OCI-LY3 (cell line): ENCODE results near the gene CDH23.

ENCODE experiments used
- CTCF ChIP-seq: fragments of 200-600, 300-600 bp; sonication (generic); IDR thresholded peaks from 2 replicates; pipeline ENCODE4 v1.5.1; 2014; ENCODE audit warnings: antibody characterized with exemption, low read length, low read depth
- EZH2phosphoT487 ChIP-seq: fragments of 200-600 bp; shearing (Covaris generic); IDR thresholded peaks from 2 replicates; pipeline ENCODE4 v1.6.1; 2018; ENCODE audit warnings: antibody characterized with exemption, mixed run types, low read depth

GRCh38 chr10:71562181-71562580 lies 165.5 kb downstream of the CDH23 start:
- no peak for TF ChIP-seq CTCF
- TF ChIP-seq EZH2phosphoT487, result no peak
